ENCODE data around the gene CLCF1. TPM values are rescaled to one million over a fixed set of nuclear protein-coding genes. Genes with fewer than 3 reads are reported as not detected.

The CLCF1 gene
- total RNA-seq, 4 donors from 2014 or later = 2.2 to 3.3 (median 2.5) TPM

DNA sequence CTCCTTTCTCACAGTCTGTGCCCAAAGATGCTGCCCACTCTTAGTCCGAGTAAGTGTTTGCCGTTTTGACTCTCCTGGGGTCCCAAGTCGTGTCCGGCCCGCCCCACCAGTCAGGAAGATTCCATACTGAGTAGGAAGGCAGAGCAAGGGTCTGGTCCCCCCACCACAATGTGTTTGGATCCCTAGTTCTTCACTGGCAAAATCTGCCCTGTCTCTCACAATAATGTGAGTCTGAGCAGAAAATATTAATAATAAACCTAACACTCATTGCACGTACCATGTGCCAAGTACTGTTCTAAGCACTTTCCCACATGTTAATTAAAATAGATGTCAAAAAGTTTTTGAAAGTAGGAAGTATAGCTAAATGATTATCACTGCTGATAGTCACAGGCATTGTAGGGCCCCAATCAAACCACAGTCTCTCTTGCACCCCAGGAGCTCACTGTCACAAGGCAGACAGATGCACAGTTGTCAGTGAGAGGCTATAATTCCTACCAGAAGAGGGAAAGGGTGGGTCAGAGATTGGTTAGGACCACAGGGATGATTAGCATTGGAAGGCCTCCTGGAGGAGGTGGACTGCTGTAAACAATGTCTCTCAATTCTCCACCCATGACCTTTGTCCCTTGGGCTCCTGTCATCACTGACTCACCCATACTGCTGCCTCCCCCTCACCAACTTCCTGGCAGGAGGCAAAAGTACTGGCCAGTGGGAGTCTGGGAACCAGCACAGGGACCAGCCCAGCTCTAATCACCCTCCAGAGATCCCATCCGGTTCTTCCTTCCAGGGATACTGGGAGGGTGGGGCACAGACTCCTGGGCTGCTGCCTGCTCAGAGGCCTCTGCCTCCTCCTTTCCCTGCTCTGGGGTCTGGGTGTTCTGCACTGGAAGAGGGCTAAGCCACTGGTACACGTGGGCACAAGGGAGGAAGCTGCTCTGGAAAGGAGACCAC lies 19.0 kb downstream of the CLCF1 start:
- H3K4me3 ChIP-seq (ENCODE audit: low read depth, poor library complexity, severe bottlenecking) = no peak overlapping the region
- peak; percentile 64 to 90 for DNase-seq (ENCODE audit: low spot score in 2 of 2)
- WGBS, 2 donors = 17 to 19% methylated on average over 7 to 8 of the region's 8 CpGs
- intact Hi-C loops (cut with DNase I; ENCODE audit: low total_unique reads) = no loop called here
- no peak for TF ChIP-seq CTCF (IDR thresholded peaks at IDR 0.05)
- TF ChIP-seq POLR2A (IDR thresholded peaks at IDR 0.05) = no peak

DNA sequence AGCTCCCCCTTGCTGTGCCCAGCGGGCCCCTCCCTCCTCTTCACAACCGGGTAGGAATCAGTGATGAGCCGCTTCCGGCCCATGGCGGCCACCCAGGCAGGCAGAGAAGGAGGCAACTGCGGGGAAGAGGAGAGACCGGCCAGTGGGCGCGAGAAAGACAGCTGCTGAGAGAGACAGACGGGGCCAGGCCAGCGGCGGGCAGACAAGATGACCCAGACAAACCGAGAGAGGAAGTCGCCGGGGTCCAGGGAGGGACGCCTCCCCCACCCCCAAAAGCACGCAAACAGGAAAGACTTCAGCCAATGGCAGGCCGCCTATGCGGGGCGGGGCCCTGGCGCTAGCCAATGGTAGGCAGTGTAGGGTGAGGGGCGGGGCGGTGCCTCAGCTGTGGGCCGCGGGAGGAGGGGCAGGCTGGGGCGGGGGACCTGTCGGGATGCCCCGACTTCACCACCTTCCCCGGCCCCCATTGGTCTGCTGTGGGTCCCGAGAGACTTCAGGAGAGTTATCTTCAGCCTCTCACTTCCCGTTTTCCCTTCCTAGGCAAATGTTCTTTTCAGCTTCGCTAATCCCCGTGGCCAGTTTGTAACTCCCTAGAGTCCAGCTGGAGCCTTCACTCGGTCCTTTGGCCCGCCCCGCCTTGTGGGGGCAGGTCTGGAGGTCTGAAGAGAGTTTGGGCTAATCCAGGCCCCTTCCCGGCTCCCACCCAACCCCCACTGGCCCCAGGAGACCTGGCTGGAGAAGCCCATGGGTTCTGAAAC lies 19.9 kb downstream of the CLCF1 start, which contains the start of gene POLD4:
Gene POLD4 (minus strand): TSS at position 230 of the 758 bp plus-strand sequence. CDS start 147 bp downstream, at position 83.
- 1% methylated on average over 33 to 37 of the region's 37 CpGs for WGBS, 2 donors
- intact Hi-C loops (cut with DNase I; ENCODE audit: low total_unique reads) = no loop called here
- TF ChIP-seq CTCF (IDR thresholded peaks at IDR 0.05) (no peak), POLR2A (IDR thresholded peaks at IDR 0.05) (peak in 1 of 2 donors; percentile 66)
- DNase-seq (ENCODE audit: low spot score in 2 of 2) = peak; percentile 98 to 100
- peak within 1 kb of the TSS; percentile 78 for H3K4me3 ChIP-seq (ENCODE audit: low read depth, poor library complexity, severe bottlenecking)

DNA sequence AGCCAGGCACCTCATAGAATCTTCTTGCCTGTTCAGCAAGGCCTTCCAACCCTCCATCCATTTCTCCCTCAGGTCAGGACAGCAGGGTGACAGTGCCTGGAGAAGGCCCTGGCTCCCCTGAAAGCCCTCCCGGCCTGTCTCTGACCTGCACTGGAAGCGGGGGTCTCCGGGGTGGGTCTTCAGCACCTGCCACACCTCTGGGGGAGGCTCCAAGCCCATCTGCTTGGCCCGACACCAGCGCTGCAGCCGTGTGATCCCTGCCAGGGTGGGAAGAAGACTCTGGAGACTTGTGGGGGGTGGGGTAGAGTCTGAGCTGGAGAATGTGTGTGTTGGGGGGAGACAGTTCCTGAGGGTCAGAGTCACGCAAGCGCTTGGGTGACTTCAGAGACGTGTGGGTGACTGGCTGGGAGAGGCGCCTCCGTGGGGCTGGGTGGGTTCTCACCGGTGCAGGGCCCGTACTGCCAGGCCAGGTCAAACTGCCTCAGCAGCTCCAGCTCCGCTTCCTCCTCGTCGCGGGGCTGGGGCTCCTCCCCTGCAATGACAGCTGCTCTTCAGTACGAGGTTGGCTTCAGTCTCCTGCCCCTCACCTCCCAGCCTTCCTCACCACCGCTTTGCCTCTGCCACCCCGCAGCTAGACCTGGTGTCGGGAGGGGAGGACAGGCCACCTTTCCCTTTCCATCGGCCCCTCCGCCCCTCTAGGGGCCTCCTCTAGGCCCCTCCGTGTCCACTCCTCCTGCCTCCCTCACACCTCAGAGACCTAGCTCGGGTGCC lies 20.7 kb downstream of the CLCF1 start:
- peak in 1 of 2 donors; percentile 21 for DNase-seq (ENCODE audit: low spot score in 2 of 2)
- 10 to 12% methylated on average over 19 to 24 of the region's 25 CpGs for WGBS, 2 donors
- no peak for TF ChIP-seq POLR2A (IDR thresholded peaks at IDR 0.05)
- TF ChIP-seq CTCF (IDR thresholded peaks at IDR 0.05) = no peak
- intact Hi-C loops (cut with DNase I; ENCODE audit: low total_unique reads) = no loop called here
- peak overlapping the region; percentile 78 for H3K4me3 ChIP-seq (ENCODE audit: low read depth, poor library complexity, severe bottlenecking)

- TF ChIP-seq CTCF (IDR thresholded peaks at IDR 0.05) = peak in 1 of 3 donors; percentile 87
- no peak for TF ChIP-seq POLR2A (IDR thresholded peaks at IDR 0.05)
- 49 to 52% methylated on average over 11 of the region's 11 CpGs for WGBS, 2 donors
- H3K4me3 ChIP-seq (ENCODE audit: low read depth, poor library complexity, severe bottlenecking) = no peak overlapping the region
- intact Hi-C loops (cut with DNase I; ENCODE audit: low total_unique reads) = loop anchor here (2.0 kb wide), 1 partner anchor 31 kb away; no protein-coding TSS in a partner anchor
- peak; percentile 45 to 91 for DNase-seq (ENCODE audit: low spot score in 2 of 2)
These were observed 22.0 kb downstream of the CLCF1 start for GRCh38 chr11:67351275-67352005.

All from lower leg skin (tissue), 4 donors.